ENCODE measurements around the gene RAMP1.
"Not testable (repeated sequence)": the region's sequence is repeated elsewhere in the genome, so short reads cannot be mapped to it uniquely, and the experiment has no call there.

RAMP1 gene

GRCh38 chr2:237919593-237919992, 60.2 kb downstream of the RAMP1 start:
- no peak for DNase-seq

- no peak for DNase-seq
Observed at GRCh38 chr2:237920673-237921072, 61.2 kb downstream of the RAMP1 start.

GRCh38 chr2:237921967-237922492, 62.6 kb downstream of the RAMP1 start:
- no peak for DNase-seq

GRCh38 chr2:237922641-237923361, 63.4 kb downstream of the RAMP1 start:
- DNase-seq: peak in 1 of 3 experiments; percentile 12

- peak; percentile 5 to 70 (median 62) for DNase-seq
Observed at GRCh38 chr2:237923481-237924163, 64.2 kb downstream of the RAMP1 start.

GRCh38 chr2:237924164-237924534, 64.7 kb downstream of the RAMP1 start:
- DNase-seq: no peak

GRCh38 chr2:237927135-237927534, 67.7 kb downstream of the RAMP1 start:
- DNase-seq: no peak

GRCh38 chr2:237927986-237928385, 68.6 kb downstream of the RAMP1 start:
- DNase-seq: no peak

GRCh38 chr2:237929979-237930378, 70.6 kb downstream of the RAMP1 start:
- no peak for DNase-seq

GRCh38 chr2:237931205-237931721, 71.8 kb downstream of the RAMP1 start:
- DNase-seq: no peak

- DNase-seq: no peak
Observed at GRCh38 chr2:237932731-237933131, 73.3 kb downstream of the RAMP1 start.

- no peak for DNase-seq
Observed at GRCh38 chr2:237934186-237934585, 74.8 kb downstream of the RAMP1 start.

- no peak for DNase-seq
Observed at GRCh38 chr2:237935740-237936452, 76.5 kb downstream of the RAMP1 start.

- peak in 2 of 3 experiments; percentile 5 to 54 for DNase-seq
Observed at GRCh38 chr2:237939251-237939650, 79.8 kb downstream of the RAMP1 start.

- no peak for DNase-seq
Observed at GRCh38 chr2:237940828-237941227, 81.4 kb downstream of the RAMP1 start.

- DNase-seq: no peak
Observed at GRCh38 chr2:237941239-237941638, 81.8 kb downstream of the RAMP1 start.

GRCh38 chr2:237942513-237942899, 83.1 kb downstream of the RAMP1 start:
- DNase-seq: no peak

- DNase-seq: peak in 1 of 3 experiments; percentile 6
Observed at GRCh38 chr2:237943395-237944094, 84.1 kb downstream of the RAMP1 start.

- DNase-seq: no peak
Observed at GRCh38 chr2:237944302-237944701, 84.9 kb downstream of the RAMP1 start.

- no peak for DNase-seq
Observed at GRCh38 chr2:237946423-237946822, 87.0 kb downstream of the RAMP1 start.

- not testable (repeated sequence) for DNase-seq
Observed at GRCh38 chr2:237951354-237951753, 91.9 kb downstream of the RAMP1 start.

GRCh38 chr2:237951878-237952277, 92.5 kb downstream of the RAMP1 start:
- no peak for DNase-seq

GRCh38 chr2:237952851-237953250, 93.4 kb downstream of the RAMP1 start:
- DNase-seq: no peak
